Subcutaneous abdominal adipose tissue (tissue), 5 donors: ENCODE results near the gene CPXM2.

Source experiments
- H3K27ac ChIP-seq: one replicate; pipeline ENCODE4 v1.7.0; 2013; ENCODE audit warnings: low read depth, mild to moderate bottlenecking, inconsistent platforms, low read length, moderate library complexity
- H3K27me3 ChIP-seq, 5 donors: one replicate each; pipeline ENCODE4 v1.7.0; 2013; ENCODE audit warnings: low read length in 5 of 5, inconsistent platforms in 1 of 5; ENCODE audit not compliant: control insufficient read depth in 5 of 5, insufficient read depth in 4 of 5
- H3K36me3 ChIP-seq, 5 donors: one replicate each; pipeline ENCODE4 v1.7.0; 2013; ENCODE audit warnings: low read length in 5 of 5; ENCODE audit not compliant: control insufficient read depth in 5 of 5, insufficient read depth in 5 of 5
- H3K4me1 ChIP-seq, 5 donors: one replicate each; pipeline ENCODE4 v1.7.0; 2013; ENCODE audit warnings: low read length in 5 of 5, mild to moderate bottlenecking in 3 of 5, moderate library complexity in 1 of 5; ENCODE audit not compliant: control insufficient read depth in 5 of 5, insufficient read depth in 5 of 5
- H3K4me3 ChIP-seq, 5 donors: one replicate each; pipeline ENCODE4 v1.7.0; 2013; ENCODE audit warnings: low read length in 5 of 5, low read depth in 1 of 5
- H3K9ac ChIP-seq, 5 donors: one replicate each; pipeline ENCODE4 v1.7.0; 2013; ENCODE audit warnings: low read length in 5 of 5, mild to moderate bottlenecking in 4 of 5, moderate library complexity in 3 of 5
- H3K9me3 ChIP-seq, 5 donors: one replicate each; pipeline ENCODE4 v1.7.0; 2013; ENCODE audit warnings: low read length in 5 of 5; ENCODE audit not compliant: control insufficient read depth in 5 of 5
- donor health status: healthy.
- donor health status: healthy.
- donor health status: healthy.
- donor health status: healthy.
- donor health status: healthy.

CPXM2 gene

DNA sequence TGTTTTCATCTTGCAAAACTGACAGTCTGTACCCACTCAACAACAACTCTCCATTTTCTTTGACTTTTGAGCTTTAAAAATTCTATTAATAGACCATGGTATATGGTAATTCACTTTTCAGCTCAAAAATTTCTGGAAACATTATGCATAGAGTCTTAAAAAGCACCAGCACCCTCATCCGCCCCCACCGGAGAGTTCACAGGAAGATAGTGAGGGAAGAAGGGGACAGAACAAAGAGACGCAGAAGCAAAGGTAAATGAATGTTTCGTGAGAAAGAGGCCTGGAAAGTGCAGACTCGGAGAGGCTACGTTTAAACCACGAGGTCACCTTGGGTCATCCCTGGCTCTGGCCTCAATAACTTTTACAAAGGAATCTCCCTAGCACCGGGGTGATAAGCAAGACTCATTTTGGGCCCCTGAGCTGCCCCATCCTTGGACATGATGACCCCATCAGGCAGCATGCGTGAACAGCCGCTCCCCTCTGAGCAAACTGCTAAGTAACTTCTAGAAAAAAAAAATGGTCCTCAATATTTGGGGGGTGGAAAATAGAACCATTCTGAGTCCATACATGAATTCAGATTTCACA is 96.3 kb downstream of the CPXM2 start:
- Histone ChIP-seq H3K27ac (no peak overlapping the region), H3K9ac (no peak overlapping the region), H3K36me3 (peaks cover 0 to 7% (median 0%) of the 10 kb centered on the region in 5 donors), H3K4me3 (no peak overlapping the region), H3K27me3 (no peaks in the 10 kb centered on the region), H3K4me1 (no peaks in the 10 kb centered on the region), H3K9me3 (peaks cover 0 to 3% (median 0%) of the 10 kb centered on the region in 5 donors)

DNA sequence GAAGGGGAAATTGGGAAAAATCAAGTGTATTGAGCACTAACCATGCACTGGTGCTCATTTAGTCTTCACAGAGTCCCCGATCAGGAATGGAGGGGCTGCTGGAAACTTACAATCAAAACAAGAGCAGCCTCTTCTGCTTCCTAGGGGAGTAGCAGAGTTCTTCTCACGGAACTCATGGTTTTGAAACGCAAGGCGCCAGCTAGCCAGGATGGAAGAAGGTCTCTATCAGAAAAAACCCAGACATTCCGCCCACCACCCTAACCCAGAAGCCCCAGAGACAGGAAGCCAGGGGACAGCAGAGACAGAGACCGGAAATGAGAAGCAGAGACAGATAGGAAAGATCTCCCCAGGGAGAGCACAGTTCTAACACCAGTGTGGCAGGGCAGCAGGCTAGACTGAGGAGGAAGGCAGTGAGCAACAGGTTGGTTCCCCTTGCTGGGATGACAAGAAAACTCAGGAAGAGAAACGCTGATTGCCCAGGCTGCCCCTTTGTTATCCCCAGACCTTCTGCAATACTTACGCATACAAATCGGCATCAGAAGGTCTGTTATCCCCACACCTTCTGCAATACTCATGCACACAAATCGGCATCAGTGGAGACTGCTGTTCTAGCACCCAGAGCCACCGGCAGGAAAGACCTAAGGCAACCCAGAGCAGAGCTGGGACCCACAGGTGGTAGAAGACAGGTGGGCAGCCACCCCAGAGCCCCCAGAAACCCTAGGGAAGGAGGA is 99.2 kb downstream of the CPXM2 start:
- no peak overlapping the region for H3K27ac ChIP-seq
- peaks cover 0 to 7% (median 0%) of the 10 kb centered on the region in 5 donors for H3K36me3 ChIP-seq
- H3K4me3 ChIP-seq, result no peak overlapping the region
- H3K4me1 ChIP-seq, result no peaks in the 10 kb centered on the region
- peaks cover 0 to 8% (median 2%) of the 10 kb centered on the region in 5 donors for H3K9me3 ChIP-seq
- no peaks in the 10 kb centered on the region for H3K27me3 ChIP-seq
- no peak overlapping the region for H3K9ac ChIP-seq

DNA sequence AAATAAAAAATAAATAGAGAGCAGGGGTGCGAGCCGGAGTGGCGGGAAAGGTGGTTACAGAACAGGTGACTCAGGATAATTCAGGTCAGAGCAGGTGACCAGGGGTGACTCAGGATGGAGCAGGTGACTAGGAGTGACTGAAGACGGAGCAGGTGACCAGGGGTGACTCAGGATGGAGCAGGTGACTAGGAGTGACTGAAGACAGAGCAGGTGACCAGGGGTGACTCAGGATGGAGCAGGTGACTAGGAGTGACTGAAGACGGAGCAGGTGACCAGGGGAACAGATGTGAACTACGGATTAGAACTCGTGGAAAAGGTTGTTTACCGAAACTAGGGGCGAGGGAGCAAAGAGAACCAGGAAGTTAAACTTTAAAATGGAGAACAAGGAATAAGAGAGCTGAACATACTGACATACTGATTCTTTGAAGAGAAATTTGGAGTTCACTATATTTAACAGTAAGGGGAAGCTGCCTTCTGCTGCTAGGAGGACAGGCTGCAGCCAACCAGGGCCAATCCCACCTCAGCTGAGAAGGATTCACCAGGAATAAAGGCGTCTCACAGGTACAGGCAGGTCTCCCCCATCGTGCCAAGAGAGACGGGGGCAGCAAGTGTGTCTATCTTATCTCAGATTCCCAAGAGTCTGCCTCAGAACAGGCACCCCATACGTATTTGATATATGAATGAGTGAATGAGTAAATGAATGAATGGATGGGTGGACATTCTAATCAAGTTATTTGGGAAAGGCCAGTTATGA is 101.3 kb downstream of the CPXM2 start:
- Histone ChIP-seq H3K4me1 (no peaks in the 10 kb centered on the region), H3K9me3 (peaks cover 0 to 8% (median 2%) of the 10 kb centered on the region in 5 donors), H3K9ac (no peak overlapping the region), H3K27ac (no peak overlapping the region), H3K36me3 (peaks cover 0 to 4% (median 0%) of the 10 kb centered on the region in 5 donors), H3K4me3 (no peak overlapping the region), H3K27me3 (peaks cover 0 to 4% (median 0%) of the 10 kb centered on the region in 5 donors)

DNA sequence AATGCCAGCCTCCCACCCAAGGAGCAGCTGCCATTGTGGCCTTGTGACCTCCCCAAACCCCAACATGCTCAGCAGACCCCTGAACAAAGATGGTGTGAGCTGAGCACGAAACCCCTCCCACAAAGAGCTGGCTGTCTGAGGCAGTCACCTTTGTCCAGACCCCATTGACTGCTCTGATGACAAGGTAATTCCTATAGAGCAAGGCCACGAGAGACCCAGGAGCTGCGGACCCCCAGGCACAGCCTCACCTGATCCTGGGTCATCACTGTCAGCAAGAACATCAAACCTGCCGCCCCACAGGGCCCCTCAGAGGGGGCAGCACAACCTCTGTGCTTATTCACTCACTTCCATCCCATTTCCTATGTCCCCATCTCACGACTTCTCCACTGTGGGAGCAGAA is 102.6 kb downstream of the CPXM2 start:
- no peak overlapping the region for H3K9ac ChIP-seq
- no peak overlapping the region for H3K4me3 ChIP-seq
- peaks cover 0 to 8% (median 2%) of the 10 kb centered on the region in 5 donors for H3K9me3 ChIP-seq
- no peak overlapping the region for H3K27ac ChIP-seq
- H3K27me3 ChIP-seq, result peaks cover 0 to 5% (median 0%) of the 10 kb centered on the region in 5 donors
- no peaks in the 10 kb centered on the region for H3K4me1 ChIP-seq
- H3K36me3 ChIP-seq, result peaks cover 0 to 4% (median 0%) of the 10 kb centered on the region in 5 donors

DNA sequence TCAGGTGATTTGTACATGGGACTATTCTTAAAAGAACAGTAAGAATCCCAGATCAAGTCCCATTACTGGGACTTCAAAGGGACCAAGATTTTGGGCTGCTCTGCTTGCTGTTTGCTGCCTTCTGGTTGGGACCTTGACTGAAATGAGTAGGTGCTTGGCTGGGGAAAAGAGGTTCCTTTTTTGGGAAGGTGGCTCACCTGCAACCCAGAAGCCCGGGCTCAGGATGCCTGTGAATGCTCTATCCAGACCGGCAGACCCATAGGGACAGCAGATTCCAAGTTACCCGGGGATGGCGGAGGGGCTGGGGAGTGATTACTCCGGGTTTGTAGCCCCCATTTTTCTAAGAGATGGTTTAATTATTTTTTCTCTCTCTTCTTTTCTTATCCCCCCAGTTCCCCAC is 104.0 kb downstream of the CPXM2 start:
- peaks cover 0 to 8% (median 2%) of the 10 kb centered on the region in 5 donors for H3K9me3 ChIP-seq
- H3K27me3 ChIP-seq, result peaks cover 0 to 5% (median 0%) of the 10 kb centered on the region in 5 donors
- H3K27ac ChIP-seq, result no peak overlapping the region
- H3K9ac ChIP-seq, result no peak overlapping the region
- H3K4me3 ChIP-seq, result no peak overlapping the region
- peaks cover 0 to 4% (median 0%) of the 10 kb centered on the region in 5 donors for H3K36me3 ChIP-seq
- no peaks in the 10 kb centered on the region for H3K4me1 ChIP-seq

DNA sequence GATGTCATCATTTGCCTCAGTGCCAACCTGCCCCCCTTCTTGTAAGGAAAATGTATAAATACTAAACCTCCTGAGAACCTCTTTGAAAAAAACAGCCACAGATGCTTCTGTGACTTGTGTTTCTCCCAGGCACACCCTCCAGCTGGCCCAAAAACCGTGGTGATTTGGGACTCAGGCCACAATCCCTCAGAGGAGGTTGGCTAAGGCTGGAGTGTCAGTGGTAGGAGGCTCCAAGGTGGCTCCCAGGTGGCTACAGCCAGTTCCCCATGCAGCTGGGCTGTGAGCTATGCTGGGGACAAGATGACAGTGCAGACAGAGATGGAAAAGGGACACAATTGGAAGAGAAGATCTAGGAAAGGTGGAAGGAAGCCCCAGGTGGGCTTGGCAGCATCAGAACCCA is 104.7 kb downstream of the CPXM2 start:
- Histone ChIP-seq H3K9me3 (peaks cover 0 to 8% (median 2%) of the 10 kb centered on the region in 5 donors), H3K9ac (no peak overlapping the region), H3K4me3 (no peak overlapping the region), H3K27ac (no peak overlapping the region), H3K27me3 (peaks cover 0 to 5% (median 0%) of the 10 kb centered on the region in 5 donors), H3K4me1 (no peaks in the 10 kb centered on the region), H3K36me3 (peaks cover 0 to 4% (median 0%) of the 10 kb centered on the region in 5 donors)

DNA sequence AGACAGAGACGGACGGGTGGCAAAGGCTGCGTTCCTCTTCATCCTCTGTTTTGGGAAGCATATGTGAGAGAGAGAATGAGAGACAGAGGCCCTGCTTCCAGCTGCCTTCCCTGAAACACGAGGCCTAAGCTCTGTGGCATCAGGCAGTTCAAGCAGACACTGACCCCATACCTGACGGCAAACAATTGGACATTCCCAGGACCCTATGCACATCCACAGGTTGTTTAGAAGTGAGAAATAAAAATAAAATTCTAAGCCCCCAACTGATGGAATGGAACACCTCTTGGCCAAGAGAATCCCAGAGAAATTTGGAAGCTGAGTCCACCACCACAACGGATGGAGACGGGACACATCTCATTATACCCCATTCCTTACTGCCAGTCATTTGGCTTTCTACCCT is 105.3 kb downstream of the CPXM2 start:
- no peaks in the 10 kb centered on the region for H3K4me1 ChIP-seq
- H3K27me3 ChIP-seq, result peaks cover 0 to 8% (median 0%) of the 10 kb centered on the region in 5 donors
- H3K9ac ChIP-seq, result no peak overlapping the region
- H3K36me3 ChIP-seq, result peaks cover 0 to 1% (median 0%) of the 10 kb centered on the region in 5 donors
- no peak overlapping the region for H3K4me3 ChIP-seq
- H3K27ac ChIP-seq, result no peak overlapping the region
- peaks cover 0 to 7% (median 2%) of the 10 kb centered on the region in 5 donors for H3K9me3 ChIP-seq

DNA sequence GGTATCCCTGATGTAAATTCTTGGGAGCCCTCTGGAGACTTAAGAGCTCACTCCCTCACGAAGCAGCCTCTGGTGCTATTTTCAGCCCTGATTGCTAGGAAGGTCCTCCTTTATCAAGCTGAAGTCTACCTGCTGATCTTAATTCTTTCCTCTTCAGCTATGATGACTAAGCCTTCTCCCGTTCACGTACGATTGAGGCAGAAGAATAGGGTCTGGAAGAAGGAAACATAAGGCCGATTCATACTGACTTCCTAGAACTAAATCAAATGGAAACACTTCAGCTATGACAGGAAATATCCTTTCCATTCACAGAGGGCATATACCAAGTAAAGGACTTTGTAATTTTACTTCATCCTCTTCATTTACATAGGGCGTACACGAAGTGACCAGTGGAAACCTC is 107.0 kb downstream of the CPXM2 start:
- no peak overlapping the region for H3K4me3 ChIP-seq
- H3K9me3 ChIP-seq, result peaks cover 0 to 7% (median 2%) of the 10 kb centered on the region in 5 donors
- H3K27me3 ChIP-seq, result peaks cover 0 to 13% (median 0%) of the 10 kb centered on the region in 5 donors
- H3K4me1 ChIP-seq, result no peaks in the 10 kb centered on the region
- H3K27ac ChIP-seq, result no peak overlapping the region
- no peak overlapping the region for H3K9ac ChIP-seq
- no peaks in the 10 kb centered on the region for H3K36me3 ChIP-seq

DNA sequence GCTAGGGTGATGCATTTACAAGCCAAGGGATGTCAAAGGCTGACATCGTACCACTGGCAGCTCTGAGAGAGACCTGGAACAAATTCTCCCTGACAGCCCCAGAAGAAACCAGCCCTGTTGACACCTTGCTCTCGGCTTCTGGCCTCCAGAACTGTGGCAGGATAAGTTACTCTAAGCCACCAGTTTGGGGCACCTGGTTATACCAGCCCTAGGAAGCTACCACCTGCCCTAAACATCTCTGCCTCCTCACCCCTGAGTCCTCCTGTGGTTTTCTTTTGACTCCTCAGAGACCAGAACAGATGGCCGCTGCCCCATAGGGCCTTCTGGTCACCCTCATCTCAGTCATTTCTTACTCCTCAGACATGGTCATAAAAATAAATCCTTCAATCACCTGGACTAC is 107.4 kb downstream of the CPXM2 start:
- H3K4me1 ChIP-seq, result no peaks in the 10 kb centered on the region
- H3K4me3 ChIP-seq, result no peak overlapping the region
- no peak overlapping the region for H3K9ac ChIP-seq
- H3K27ac ChIP-seq, result no peak overlapping the region
- H3K36me3 ChIP-seq, result no peaks in the 10 kb centered on the region
- H3K9me3 ChIP-seq, result peaks cover 0 to 4% (median under 1%) of the 10 kb centered on the region in 5 donors
- H3K27me3 ChIP-seq, result peaks cover 0 to 13% (median 0%) of the 10 kb centered on the region in 5 donors

DNA sequence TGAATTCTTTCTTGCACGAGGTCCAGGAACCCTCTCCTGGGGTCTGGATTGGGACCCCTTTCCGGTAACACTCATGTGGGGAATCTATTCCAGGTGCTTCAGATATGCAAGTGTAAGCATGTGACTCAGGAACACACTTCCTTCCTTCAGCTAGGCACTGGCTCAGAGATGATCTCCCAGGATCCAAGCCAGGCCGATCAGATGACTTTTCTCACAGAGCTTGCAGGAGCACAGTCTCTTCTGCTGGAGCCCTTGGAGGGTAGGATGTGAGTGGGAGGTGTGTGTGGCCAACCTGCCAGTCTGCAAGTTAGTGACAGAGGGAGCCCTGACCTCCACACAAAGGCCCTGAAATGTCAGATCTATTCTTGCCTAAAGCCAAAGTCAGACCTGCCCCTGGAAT is 108.3 kb downstream of the CPXM2 start:
- H3K27ac ChIP-seq, result no peak overlapping the region
- no peaks in the 10 kb centered on the region for H3K36me3 ChIP-seq
- H3K9ac ChIP-seq, result no peak overlapping the region
- peaks cover 0 to 13% (median 0%) of the 10 kb centered on the region in 5 donors for H3K27me3 ChIP-seq
- no peaks in the 10 kb centered on the region for H3K4me1 ChIP-seq
- no peak overlapping the region for H3K4me3 ChIP-seq
- H3K9me3 ChIP-seq, result no peaks in the 10 kb centered on the region
